ENCODE results near the gene ZSCAN30. TPM values are rescaled to one million over a fixed set of nuclear protein-coding genes. Genes with fewer than 3 reads are reported as not detected.

ZSCAN30 gene
- total and polyA plus RNA-seq, 9 of the 15 experiments (the other 6 are each of a cell fraction or from before 2014, with no cell fraction given) = 4.6 to 13.6 (median 10.8) TPM

GRCh38 chr18:35240664-35241447, 49.2 kb downstream of the ZSCAN30 start, which contains the start of gene ZNF397 (continued):
- TF ChIP-seq RBM15 (IDR thresholded peaks at IDR 0.05; ENCODE audit: insufficient read depth, low read length) (0 out of 2 replicates have a peak, but pooled peaks have one; percentile 33), NR1H2 (CRISPR knock-in tag; IDR thresholded peaks at IDR 0.05) (0 out of 2 replicates have a peak, but pooled peaks have one; percentile 49), PHF21A (IDR thresholded peaks at IDR 0.05; ENCODE audit: borderline replicate concordance, low read depth) (peak; percentile 50; the same call in 1 of the 2 replicates), CBX5 (IDR thresholded peaks at IDR 0.05; ENCODE audit: borderline replicate concordance, low read depth) (peak; percentile 56; the same call in 1 of the 2 replicates), ZNF583 (CRISPR knock-in tag; IDR thresholded peaks at IDR 0.05) (peak; percentile 49; the same call in 1 of the 2 replicates), TAF1 (IDR thresholded peaks at IDR 0.05; ENCODE audit: control insufficient read depth, extremely low read depth, insufficient read depth, low read length, severe bottlenecking) (peak; percentile 93), ARID3B (CRISPR knock-in tag; IDR thresholded peaks at IDR 0.05; ENCODE audit: borderline replicate concordance) (0 out of 2 replicates have a peak, but pooled peaks have one; percentile 17), ZBTB7A (IDR thresholded peaks at IDR 0.05; ENCODE audit: borderline replicate concordance, control insufficient read depth, low read depth, low read length) (peak; percentile 69), HMGN3 (IDR thresholded peaks at IDR 0.05; ENCODE audit: borderline replicate concordance, extremely low read depth, insufficient read length, low read depth, low read length) (peak; percentile 75), GTF2E2 (tag; IDR thresholded peaks at IDR 0.05) (peak; percentile 97), ERF (CRISPR knock-in tag; IDR thresholded peaks at IDR 0.05) (peak; percentile 41; the same call in 1 of the 2 replicates), ZFP1 (CRISPR knock-in tag; IDR thresholded peaks at IDR 0.05) (peak; percentile 36; the same call in 1 of the 2 replicates), GATAD2A (IDR thresholded peaks at IDR 0.05) (peak; percentile 82), MNT (conservative IDR thresholded peaks at IDR 0.05) (peak; percentile 24 to 66; a peak in 2 of 4 replicates), GTF2B (IDR thresholded peaks at IDR 0.05; ENCODE audit: extremely low read depth, insufficient read length) (peak; percentile 37), NRF1 (conservative IDR thresholded peaks at IDR 0.05 in 1 of 2, IDR thresholded peaks at IDR 0.05 in 1 of 2) (peak; percentile 84 to 87), ATF4 (CRISPR knock-in tag; IDR thresholded peaks at IDR 0.05) (peak; percentile 31; the same call in 1 of the 2 replicates), DIDO1 (tag; IDR thresholded peaks at IDR 0.05; ENCODE audit: low read depth) (no peak; the same call in 1 of the 2 replicates), NR4A1 (CRISPR knock-in tag; IDR thresholded peaks at IDR 0.05) (peak; percentile 76), NR4A1 (tag; IDR thresholded peaks at IDR 0.05) (no peak), PKNOX1 (IDR thresholded peaks at IDR 0.05) (peak; percentile 77; the same call in 1 of the 2 replicates)

Measured in K562 (cell line).